Measurements from ENCODE around the gene HECTD4. TPM values are rescaled to one million over a fixed set of nuclear protein-coding genes. Genes with fewer than 3 reads are reported as not detected.

HECTD4 gene
- total and polyA plus RNA-seq, 10 donors, result 5.4 to 70.8 (median 50.1) TPM

DNA sequence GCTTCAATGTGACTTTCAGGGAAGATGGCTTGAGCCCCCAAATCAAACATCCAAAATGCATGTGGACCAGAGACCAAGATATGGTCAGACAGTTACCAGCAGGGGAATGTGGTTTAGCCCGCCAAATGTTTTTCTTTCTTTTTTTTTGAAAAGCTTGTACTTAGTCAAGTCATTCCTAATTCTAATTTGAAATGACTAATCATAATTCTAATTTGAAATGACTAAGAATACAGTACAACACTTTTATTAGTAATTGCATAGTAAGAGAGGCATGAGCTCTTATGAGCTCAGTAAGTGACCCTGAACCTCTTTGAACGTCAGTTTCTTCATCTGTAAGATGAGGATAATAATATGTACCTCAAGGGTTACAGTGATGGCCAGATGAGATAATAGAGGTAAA lies 72.4 kb downstream of the HECTD4 start:
- H3K36me3 ChIP-seq, result peaks cover 3 to 90% (median 40%) of the 10 kb centered on the region in 6 donors
- H3K27ac ChIP-seq, result no peak overlapping the region
- H3K4me1 ChIP-seq, result peaks cover 0 to 34% (median 0%) of the 10 kb centered on the region in 6 donors
- H3K27me3 ChIP-seq (replicated peaks in 1 of 7), result no peaks in the 10 kb centered on the region
- WGBS, 5 donors, result 64 to 77% (median 76%) methylated on average over 2 of the region's 2 CpGs
- TF ChIP-seq POLR2A (IDR thresholded peaks at IDR 0.05) (no peak), POLR2AphosphoS5 (IDR thresholded peaks at IDR 0.05) (no peak)
- TF ChIP-seq, protein P1, sequence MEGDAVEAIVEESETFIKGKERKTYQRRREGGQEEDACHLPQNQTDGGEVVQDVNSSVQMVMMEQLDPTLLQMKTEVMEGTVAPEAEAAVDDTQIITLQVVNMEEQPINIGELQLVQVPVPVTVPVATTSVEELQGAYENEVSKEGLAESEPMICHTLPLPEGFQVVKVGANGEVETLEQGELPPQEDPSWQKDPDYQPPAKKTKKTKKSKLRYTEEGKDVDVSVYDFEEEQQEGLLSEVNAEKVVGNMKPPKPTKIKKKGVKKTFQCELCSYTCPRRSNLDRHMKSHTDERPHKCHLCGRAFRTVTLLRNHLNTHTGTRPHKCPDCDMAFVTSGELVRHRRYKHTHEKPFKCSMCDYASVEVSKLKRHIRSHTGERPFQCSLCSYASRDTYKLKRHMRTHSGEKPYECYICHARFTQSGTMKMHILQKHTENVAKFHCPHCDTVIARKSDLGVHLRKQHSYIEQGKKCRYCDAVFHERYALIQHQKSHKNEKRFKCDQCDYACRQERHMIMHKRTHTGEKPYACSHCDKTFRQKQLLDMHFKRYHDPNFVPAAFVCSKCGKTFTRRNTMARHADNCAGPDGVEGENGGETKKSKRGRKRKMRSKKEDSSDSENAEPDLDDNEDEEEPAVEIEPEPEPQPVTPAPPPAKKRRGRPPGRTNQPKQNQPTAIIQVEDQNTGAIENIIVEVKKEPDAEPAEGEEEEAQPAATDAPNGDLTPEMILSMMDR (IDR thresholded peaks at IDR 0.05 in 8 of 11, conservative IDR thresholded peaks at IDR 0.05 in 3 of 11), result no peak
- intact Hi-C loops (cut with DNase I; ENCODE audit: low total_unique reads), result no loop called here
- H3K4me3 ChIP-seq, result no peak overlapping the region
- no peak for DNase-seq
- H3K9me3 ChIP-seq, result no peaks in the 10 kb centered on the region

- Histone ChIP-seq H3K36me3 (peaks cover 0 to 90% (median 37%) of the 10 kb centered on the region in 6 donors), H3K4me1 (peaks cover 0 to 40% (median 0%) of the 10 kb centered on the region in 6 donors), H3K9me3 (no peaks in the 10 kb centered on the region), H3K27ac (no peak overlapping the region), H3K4me3 (no peak overlapping the region), H3K27me3 (replicated peaks in 1 of 7) (no peaks in the 10 kb centered on the region)
- no peak for DNase-seq
- intact Hi-C loops (cut with DNase I; ENCODE audit: low total_unique reads), result no loop called here
- TF ChIP-seq, protein P1 (IDR thresholded peaks at IDR 0.05 in 8 of 11, conservative IDR thresholded peaks at IDR 0.05 in 3 of 11), result no peak
- TF ChIP-seq POLR2AphosphoS5 (IDR thresholded peaks at IDR 0.05) (no peak), POLR2A (IDR thresholded peaks at IDR 0.05) (no peak)
- WGBS, 5 donors, result 87 to 96% (median 91%) methylated on average over 6 of the region's 6 CpGs
These were observed 73.6 kb downstream of the HECTD4 start for GRCh38 chr12:112308652-112309051.

DNA sequence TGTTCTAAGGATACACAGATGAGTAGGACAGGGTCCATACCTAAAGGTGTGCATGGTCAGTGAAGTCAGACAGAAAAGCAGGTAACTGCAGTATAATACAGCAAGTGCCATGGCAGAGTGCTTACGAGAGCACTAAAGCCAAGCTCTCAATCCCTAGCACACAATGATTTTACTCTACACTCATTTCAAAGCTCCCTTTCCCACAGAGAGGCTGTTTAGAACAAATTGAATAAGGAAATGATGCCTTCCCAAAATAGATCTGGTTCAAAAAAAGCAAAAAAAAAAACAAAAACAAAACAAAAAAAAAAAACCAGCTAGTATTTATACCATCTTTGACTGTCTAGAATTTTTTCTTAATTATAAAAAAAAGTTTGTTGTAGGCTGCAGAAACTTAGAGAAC lies 74.1 kb downstream of the HECTD4 start:
- no peak for TF ChIP-seq POLR2A (IDR thresholded peaks at IDR 0.05)
- H3K36me3 ChIP-seq, result peaks cover 0 to 89% (median 33%) of the 10 kb centered on the region in 6 donors

GRCh38 chr12:112307317-112308011 lies 74.8 kb downstream of the HECTD4 start:
- Histone ChIP-seq H3K36me3 (peaks cover 0 to 89% (median 31%) of the 10 kb centered on the region in 6 donors), H3K27me3 (replicated peaks in 1 of 7) (no peaks in the 10 kb centered on the region), H3K9me3 (no peaks in the 10 kb centered on the region), H3K4me1 (peaks cover 0 to 48% (median 2%) of the 10 kb centered on the region in 6 donors), H3K4me3 (no peak overlapping the region), H3K27ac (peak overlapping the region in 1 of 8 donors; percentile 7)
- TF ChIP-seq POLR2A (IDR thresholded peaks at IDR 0.05), result no peak
- TF ChIP-seq, protein P1 (IDR thresholded peaks at IDR 0.05 in 8 of 11, conservative IDR thresholded peaks at IDR 0.05 in 3 of 11), result no peak
- TF ChIP-seq POLR2AphosphoS5 (IDR thresholded peaks at IDR 0.05), result peak in 1 of 3 donors; percentile 55
- intact Hi-C loops (cut with DNase I; ENCODE audit: low total_unique reads), result no loop called here
- DNase-seq, result no peak
- WGBS, 5 donors, result 69 to 91% (median 84%) methylated on average over 2 of the region's 2 CpGs

More for the DNA sequence above, 74.1 kb downstream of the HECTD4 start:
- 68 to 100% (median 82%) methylated on average over 1 of the region's 1 CpG for WGBS, 5 donors
- Histone ChIP-seq H3K4me3 (no peak overlapping the region), H3K4me1 (peaks cover 0 to 45% (median 1%) of the 10 kb centered on the region in 6 donors), H3K27me3 (replicated peaks in 1 of 7) (no peaks in the 10 kb centered on the region), H3K9me3 (no peaks in the 10 kb centered on the region), H3K27ac (peak overlapping the region in 1 of 8 donors; percentile 7)
- DNase-seq, result no peak
- intact Hi-C loops (cut with DNase I; ENCODE audit: low total_unique reads), result no loop called here
